ENCODE measurements around the gene MDP1. TPM values are rescaled to one million over a fixed set of nuclear protein-coding genes. Genes with fewer than 3 reads are reported as not detected.

Gene MDP1
- total RNA-seq, 4 donors from 2014 or later: 6.7 to 19.2 (median 13.9) TPM

- Histone ChIP-seq H3K4me3 (peak within 1 kb of the TSS; percentile 73 to 93 (median 87)), H3K27ac (peak within 1 kb of the TSS; percentile 91 to 96 (median 94)), H3K27me3 (no peaks in the 10 kb centered on the region), H3K36me3 (peaks cover 5 to 44% of the 10 kb centered on the region in 2 donors), H3K9me3 (no peaks in the 10 kb centered on the region), H3K4me1 (peaks cover 28 to 29% of the 10 kb centered on the region in 2 donors)
- peak; percentile 83 to 93 for TF ChIP-seq POLR2A (IDR thresholded peaks at IDR 0.05)
- TF ChIP-seq CTCF (IDR thresholded peaks at IDR 0.05 in 4 of 5, conservative IDR thresholded peaks at IDR 0.05 in 1 of 5): peak in 3 of 5 experiments; percentile 11 to 44 (median 38)
- ATAC-seq (peak; percentile 89 to 92), DNase-seq (peak; percentile 93 to 97)
- intact Hi-C loops (cut with DNase I; ENCODE audit: low total_unique reads) (no loop called here), in situ Hi-C loops (cut with MboI; ENCODE audit: low sequenced_read_pairs in 4 of 4) (no loop called here)
Observed at GRCh38 chr14:24212924-24213865, 2.7 kb downstream of the MDP1 start, which contains the start of gene CHMP4A. TSS of gene CHMP4A (minus strand) at chr14:24213488. CDS start at chr14:24213439, 49 bp downstream.

- intact Hi-C loops (cut with DNase I; ENCODE audit: low total_unique reads): no loop called here
- no peak overlapping the region for H3K27ac ChIP-seq
- no peak for TF ChIP-seq POLR2A (IDR thresholded peaks at IDR 0.05)
- no peak for TF ChIP-seq CTCF (IDR thresholded peaks at IDR 0.05 in 4 of 5, conservative IDR thresholded peaks at IDR 0.05 in 1 of 5)
Observed at GRCh38 chr14:24211311-24211710, 4.6 kb downstream of the MDP1 start.

GRCh38 chr14:24207625-24208024 lies 8.2 kb downstream of the MDP1 start:
- DNase-seq (no peak), ATAC-seq (no peak)
- Histone ChIP-seq H3K9me3 (no peaks in the 10 kb centered on the region), H3K4me3 (no peak overlapping the region), H3K4me1 (peaks cover 7% of the 10 kb centered on the region in 2 donors), H3K27me3 (no peaks in the 10 kb centered on the region), H3K27ac (no peak overlapping the region), H3K36me3 (peaks cover 5 to 57% of the 10 kb centered on the region in 2 donors)
- in situ Hi-C loops (cut with MboI; ENCODE audit: low sequenced_read_pairs in 4 of 4) (no loop called here), intact Hi-C loops (cut with DNase I; ENCODE audit: low total_unique reads) (no loop called here)
- TF ChIP-seq POLR2A (IDR thresholded peaks at IDR 0.05) (no peak), CTCF (IDR thresholded peaks at IDR 0.05 in 4 of 5, conservative IDR thresholded peaks at IDR 0.05 in 1 of 5) (no peak)

More at GRCh38 chr14:24211311-24211710, 4.6 kb downstream of the MDP1 start:
- no peak for DNase-seq
- H3K36me3 ChIP-seq: peaks cover 5 to 50% of the 10 kb centered on the region in 2 donors
- H3K4me1 ChIP-seq: peaks cover 28% of the 10 kb centered on the region in 2 donors
- H3K4me3 ChIP-seq: no peak overlapping the region
- in situ Hi-C loops (cut with MboI; ENCODE audit: low sequenced_read_pairs in 4 of 4): no loop called here
- H3K9me3 ChIP-seq: no peaks in the 10 kb centered on the region
- no peaks in the 10 kb centered on the region for H3K27me3 ChIP-seq
- no peak for ATAC-seq

GRCh38 chr14:24207104-24207551 lies 8.7 kb downstream of the MDP1 start:
- H3K4me1 ChIP-seq: peaks cover 2% of the 10 kb centered on the region in 2 donors
- H3K4me3 ChIP-seq: no peak overlapping the region
- TF ChIP-seq CTCF (IDR thresholded peaks at IDR 0.05 in 4 of 5, conservative IDR thresholded peaks at IDR 0.05 in 1 of 5): no peak
- TF ChIP-seq POLR2A (IDR thresholded peaks at IDR 0.05): no peak
- intact Hi-C loops (cut with DNase I; ENCODE audit: low total_unique reads) (no loop called here), in situ Hi-C loops (cut with MboI; ENCODE audit: low sequenced_read_pairs in 4 of 4) (no loop called here)
- ATAC-seq (no peak), DNase-seq (no peak)
- no peaks in the 10 kb centered on the region for H3K27me3 ChIP-seq
- H3K27ac ChIP-seq: no peak overlapping the region
- H3K36me3 ChIP-seq: peaks cover 5 to 57% of the 10 kb centered on the region in 2 donors
- no peaks in the 10 kb centered on the region for H3K9me3 ChIP-seq

Data from gastrocnemius medialis (tissue), 4 donors.